Measurements from ENCODE around the gene CRNKL1.

CRNKL1 gene

DNA sequence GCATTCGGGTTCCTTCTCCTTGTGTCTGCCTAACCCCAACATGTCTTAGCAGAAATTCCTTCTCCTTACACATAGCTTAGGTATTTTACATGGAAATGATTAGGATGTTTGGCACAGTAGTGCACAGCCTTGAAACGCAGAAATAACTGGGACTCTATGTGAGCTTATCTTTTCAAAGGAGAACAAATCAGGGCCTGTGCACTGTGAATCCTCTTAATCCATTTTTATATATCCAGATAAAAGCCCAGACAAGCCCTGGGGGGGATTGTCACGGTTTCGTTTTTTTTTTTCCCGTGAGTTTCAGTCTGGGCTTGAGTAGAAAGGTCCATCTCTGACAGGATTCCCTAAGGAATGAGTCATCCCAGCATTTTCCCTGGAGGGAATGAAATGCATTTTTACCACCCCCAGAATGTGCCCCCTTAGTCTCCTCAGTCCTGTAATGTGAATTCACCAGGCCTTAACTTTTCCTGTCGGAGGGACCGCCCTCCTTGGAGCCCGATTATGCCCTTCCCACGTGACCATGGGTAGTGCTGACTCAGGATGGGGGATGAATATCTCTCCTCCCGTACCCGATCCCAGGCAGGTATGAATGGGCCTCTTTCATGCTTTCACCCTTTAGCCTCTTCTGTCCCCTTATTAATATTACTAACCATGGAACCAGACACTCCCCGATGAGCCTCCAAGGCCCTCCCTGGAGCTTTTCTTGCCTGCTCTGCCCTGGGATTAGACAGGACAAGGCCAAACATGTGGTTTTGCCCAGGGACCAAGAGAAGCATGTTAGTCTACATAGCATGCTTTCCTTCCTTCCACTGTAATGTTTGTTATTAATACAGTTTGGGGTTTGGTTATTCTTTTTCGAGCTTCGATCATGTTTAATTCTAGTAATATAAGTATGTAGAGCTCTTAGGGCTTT lies 59.0 kb downstream of the CRNKL1 start:
- TF ChIP-seq, protein P1, sequence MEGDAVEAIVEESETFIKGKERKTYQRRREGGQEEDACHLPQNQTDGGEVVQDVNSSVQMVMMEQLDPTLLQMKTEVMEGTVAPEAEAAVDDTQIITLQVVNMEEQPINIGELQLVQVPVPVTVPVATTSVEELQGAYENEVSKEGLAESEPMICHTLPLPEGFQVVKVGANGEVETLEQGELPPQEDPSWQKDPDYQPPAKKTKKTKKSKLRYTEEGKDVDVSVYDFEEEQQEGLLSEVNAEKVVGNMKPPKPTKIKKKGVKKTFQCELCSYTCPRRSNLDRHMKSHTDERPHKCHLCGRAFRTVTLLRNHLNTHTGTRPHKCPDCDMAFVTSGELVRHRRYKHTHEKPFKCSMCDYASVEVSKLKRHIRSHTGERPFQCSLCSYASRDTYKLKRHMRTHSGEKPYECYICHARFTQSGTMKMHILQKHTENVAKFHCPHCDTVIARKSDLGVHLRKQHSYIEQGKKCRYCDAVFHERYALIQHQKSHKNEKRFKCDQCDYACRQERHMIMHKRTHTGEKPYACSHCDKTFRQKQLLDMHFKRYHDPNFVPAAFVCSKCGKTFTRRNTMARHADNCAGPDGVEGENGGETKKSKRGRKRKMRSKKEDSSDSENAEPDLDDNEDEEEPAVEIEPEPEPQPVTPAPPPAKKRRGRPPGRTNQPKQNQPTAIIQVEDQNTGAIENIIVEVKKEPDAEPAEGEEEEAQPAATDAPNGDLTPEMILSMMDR (IDR thresholded peaks at IDR 0.05; ENCODE audit: low read depth, low read length): no peak

DNA sequence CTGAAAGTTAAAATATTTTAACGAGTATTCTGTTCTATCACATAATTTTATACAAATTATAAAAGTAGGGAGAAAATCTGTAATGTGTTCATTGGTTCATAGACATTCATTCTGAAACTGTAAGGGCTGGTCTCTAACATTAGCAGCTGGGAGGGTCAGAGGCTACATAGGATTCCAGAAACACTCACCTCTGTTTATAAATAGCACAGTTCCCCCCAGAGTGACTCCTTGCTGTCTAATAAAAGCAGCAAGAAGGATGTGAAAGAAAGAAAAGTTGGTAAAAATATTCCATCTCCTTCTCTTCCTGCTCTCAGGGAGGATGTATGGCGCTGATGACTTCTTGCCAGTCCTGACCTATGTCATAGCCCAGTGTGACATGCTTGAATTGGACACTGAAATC lies 60.4 kb downstream of the CRNKL1 start:
- TF ChIP-seq, protein P1 (IDR thresholded peaks at IDR 0.05; ENCODE audit: low read depth, low read length): no peak

More for the DNA sequence above, 59.0 kb downstream of the CRNKL1 start:
- peak overlapping the region; percentile 39 for H3K4me3 ChIP-seq (ENCODE audit: low read depth, low read length)

DNA sequence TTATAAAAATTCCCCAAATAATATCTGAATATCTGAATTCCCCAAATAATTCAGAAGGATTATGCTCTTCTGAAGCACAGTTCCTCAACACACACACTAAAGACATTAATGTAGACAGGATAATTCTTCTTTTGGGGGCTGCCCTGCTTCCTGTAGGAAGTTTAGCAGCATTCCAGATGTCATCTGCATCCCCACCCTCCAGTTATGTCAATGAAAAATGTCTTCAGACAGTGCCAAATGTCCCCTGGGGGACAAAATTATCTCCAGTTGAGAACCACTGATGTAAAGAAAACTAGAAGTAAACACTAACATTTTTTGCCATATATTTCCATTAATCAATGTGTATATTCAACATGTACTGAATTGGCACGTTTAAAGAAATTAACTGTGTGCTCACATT lies 61.0 kb downstream of the CRNKL1 start:
- TF ChIP-seq, protein P1 (IDR thresholded peaks at IDR 0.05; ENCODE audit: low read depth, low read length): no peak
- H3K4me3 ChIP-seq (ENCODE audit: low read depth, low read length): no peak overlapping the region

More for the DNA sequence above, 60.4 kb downstream of the CRNKL1 start:
- H3K4me3 ChIP-seq (ENCODE audit: low read depth, low read length): no peak overlapping the region

DNA sequence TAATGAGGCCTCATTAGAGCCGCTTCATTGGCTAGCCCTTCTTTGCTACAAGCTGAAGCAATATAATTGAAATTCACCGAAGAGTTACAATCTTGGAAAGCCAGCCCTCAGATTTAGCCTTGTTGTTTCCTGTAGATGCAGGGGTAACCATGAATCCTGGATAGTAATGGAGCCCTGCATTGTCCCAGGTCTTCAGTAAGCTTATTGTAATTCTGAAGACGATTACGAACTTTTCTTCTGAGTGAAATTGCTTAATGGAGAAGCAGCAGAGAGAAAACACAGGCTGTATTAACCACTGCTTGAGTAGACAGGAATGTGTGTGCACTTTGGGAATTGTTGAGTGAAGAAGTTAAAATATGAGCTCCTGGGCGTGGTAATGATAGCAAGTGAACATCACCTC lies 61.4 kb downstream of the CRNKL1 start:
- TF ChIP-seq, protein P1 (IDR thresholded peaks at IDR 0.05; ENCODE audit: low read depth, low read length): no peak
- H3K4me3 ChIP-seq (ENCODE audit: low read depth, low read length): no peak overlapping the region

DNA sequence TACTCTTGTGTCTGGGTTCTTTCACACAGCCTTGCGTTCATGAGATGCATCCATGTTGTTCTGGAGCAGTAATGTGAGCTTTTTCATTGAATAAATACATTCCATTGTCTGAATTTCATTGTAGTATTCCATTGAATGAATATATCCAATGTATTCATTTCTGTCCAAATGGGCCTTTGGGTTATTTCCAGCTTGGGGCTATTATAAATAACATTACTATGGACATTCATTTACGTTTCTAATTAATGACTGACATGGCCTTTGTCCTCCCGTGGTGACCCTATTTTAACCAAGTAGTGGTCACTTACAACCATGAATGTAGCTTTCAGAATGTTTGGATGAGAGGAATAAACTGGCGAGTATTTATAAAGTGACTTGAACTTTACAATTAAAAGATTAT lies 65.2 kb downstream of the CRNKL1 start:
- TF ChIP-seq, protein P1 (IDR thresholded peaks at IDR 0.05; ENCODE audit: low read depth, low read length): no peak
- no peak overlapping the region for H3K4me3 ChIP-seq (ENCODE audit: low read depth, low read length)

DNA sequence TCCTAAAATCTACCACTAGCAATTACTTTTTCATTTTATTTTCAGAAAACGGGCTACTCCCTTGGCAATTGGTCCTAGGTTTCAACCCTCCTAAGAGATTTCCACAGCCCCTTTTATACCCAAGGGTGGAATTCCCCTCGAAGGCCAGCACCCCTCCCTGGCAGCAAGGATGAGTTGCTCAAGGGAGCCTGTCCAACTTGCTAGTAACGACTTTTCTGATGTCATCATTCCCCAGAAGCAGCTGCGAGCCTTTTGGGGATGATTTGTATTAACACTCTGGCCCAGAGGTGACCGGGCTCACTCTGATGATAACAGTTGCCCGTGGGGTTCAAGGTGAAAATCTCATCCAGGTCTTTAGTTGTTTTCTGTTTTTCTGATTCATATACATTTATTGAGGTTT lies 65.8 kb downstream of the CRNKL1 start:
- TF ChIP-seq, protein P1 (IDR thresholded peaks at IDR 0.05; ENCODE audit: low read depth, low read length): no peak
- no peak overlapping the region for H3K4me3 ChIP-seq (ENCODE audit: low read depth, low read length)

Data from WI38 (cell line).